GM21723 (cell line): Measurements from ENCODE around the gene NEK6.

Source experiments
- ATAC-seq: cut with Tn5 transposase; IDR thresholded peaks from one replicate; pipeline ENCODE4 v1.9.1; 2021; ENCODE audit warnings: mild to moderate bottlenecking, moderate library complexity; ENCODE audit not compliant: unreplicated experiment

Gene NEK6

GRCh38 chr9:124312290-124313265, 54.8 kb downstream of the NEK6 start:
- ATAC-seq: no peak

- ATAC-seq: no peak
These were observed 56.2 kb downstream of the NEK6 start for GRCh38 chr9:124313940-124314339.

GRCh38 chr9:124315882-124316281, 58.1 kb downstream of the NEK6 start:
- no peak for ATAC-seq

- no peak for ATAC-seq
These were observed 62.6 kb downstream of the NEK6 start for GRCh38 chr9:124320062-124320973.

GRCh38 chr9:124321416-124321815, 63.7 kb downstream of the NEK6 start:
- no peak for ATAC-seq

- no peak for ATAC-seq
These were observed 64.2 kb downstream of the NEK6 start for GRCh38 chr9:124321935-124322334.

- no peak for ATAC-seq
These were observed 65.1 kb downstream of the NEK6 start for GRCh38 chr9:124322618-124323432.

- ATAC-seq: no peak
These were observed 66.2 kb downstream of the NEK6 start for GRCh38 chr9:124323904-124324303.

- no peak for ATAC-seq
These were observed 68.1 kb downstream of the NEK6 start for GRCh38 chr9:124325816-124326215.

- ATAC-seq: no peak
These were observed 68.6 kb downstream of the NEK6 start for GRCh38 chr9:124326378-124326777.

GRCh38 chr9:124327491-124327890, 69.7 kb downstream of the NEK6 start:
- ATAC-seq: no peak

GRCh38 chr9:124328285-124328684, 70.5 kb downstream of the NEK6 start:
- no peak for ATAC-seq

- ATAC-seq: no peak
These were observed 71.5 kb downstream of the NEK6 start for GRCh38 chr9:124329206-124329792.

GRCh38 chr9:124330011-124330697, 72.4 kb downstream of the NEK6 start:
- no peak for ATAC-seq

- ATAC-seq: no peak
These were observed 73.8 kb downstream of the NEK6 start for GRCh38 chr9:124331580-124331979.

- no peak for ATAC-seq
These were observed 74.8 kb downstream of the NEK6 start for GRCh38 chr9:124332361-124333202.

GRCh38 chr9:124333203-124333579, 75.4 kb downstream of the NEK6 start:
- ATAC-seq: no peak

GRCh38 chr9:124334568-124335319, 77.0 kb downstream of the NEK6 start:
- no peak for ATAC-seq
